Tibial nerve (tissue), 4 donors: ENCODE data around the gene SELENON. TPM values are rescaled to one million over a fixed set of nuclear protein-coding genes. Genes with fewer than 3 reads are reported as not detected.

Experiments used
- DNase-seq, 2 donors: peaks; one replicate each; pipeline ENCODE4 v3.0.0-alpha.2; 2019; ENCODE audit warnings: low spot score in 2 of 2
- H3K27ac ChIP-seq, 4 donors: fragments of 200-600 bp; sonication (generic) in 3 of 4; one replicate each; pipeline ENCODE4 v1.5.1; 2017 to 2019; ENCODE audit warnings: mild to moderate bottlenecking in 1 of 4
- H3K27me3 ChIP-seq, 2 donors: fragments of 200-600 bp; sonication (generic) in 1 of 2; one replicate each; pipeline versions ENCODE4 v1.5.1 to v1.6.0; 2017 to 2019
- H3K36me3 ChIP-seq, 3 donors: fragments of 200-600 bp; sonication (generic); one replicate each; pipeline ENCODE4 v1.5.1; 2018 to 2019
- H3K4me1 ChIP-seq, 4 donors: fragments of 200-600 bp; sonication (generic) in 3 of 4; one replicate each; pipeline ENCODE4 v1.5.1; 2017 to 2019
- H3K4me3 ChIP-seq, 4 donors: fragments of 200-600 bp; sonication (generic) in 3 of 4; one replicate each; pipeline ENCODE4 v1.5.1; 2017 to 2019; ENCODE audit warnings: mild to moderate bottlenecking in 1 of 4, moderate library complexity in 1 of 4
- H3K9me3 ChIP-seq, 4 donors: fragments of 200-600 bp; sonication (generic) in 3 of 4; one replicate each; pipeline ENCODE4 v1.5.1; 2017 to 2019
- EP300 ChIP-seq, 2 donors: sonication (generic); formaldehyde crosslinking; IDR thresholded peaks; one replicate each; pipeline ENCODE4 v1.6.1; 2017; ENCODE audit warnings: antibody characterized with exemption in 2 of 2, mild to moderate bottlenecking in 1 of 2
- POLR2A ChIP-seq, 2 donors: fragments of 450-650 bp; IDR thresholded peaks; one replicate each; pipeline ENCODE4 v1.6.1; 2017; ENCODE audit warnings: antibody characterized with exemption in 2 of 2, mild to moderate bottlenecking in 2 of 2, moderate library complexity in 2 of 2
- WGBS, 2 donors: methylation state at CpG; one replicate each; pipeline ENCODE4 v1.1.5; 2018; 5-methylcytosine and 5-hydroxymethylcytosine counted together
- total RNA-seq, 4 donors: library from RNA; depleted of rRNA; stranded (reverse); fragments of >200 nt; gene quantifications; one replicate each; pipeline ENCODE4 v1.1.0, GENCODE V29; 2016
- TF ChIP-seq, protein P1 (sequence below), 5 experiments: fragments of 200-600 bp in 3 of 5; fragments of 450-650 bp in 2 of 5; sonication (generic) in 3 of 5; IDR thresholded peaks; one replicate each; pipeline ENCODE4 v1.5.1; 2016 to 2019; ENCODE audit warnings: antibody characterized with exemption in 5 of 5, mild to moderate bottlenecking in 3 of 5, moderate library complexity in 2 of 5

SELENON gene
- total RNA-seq, 4 donors from 2014 or later, result 17.6 to 54.0 (median 36.8) TPM

DNA sequence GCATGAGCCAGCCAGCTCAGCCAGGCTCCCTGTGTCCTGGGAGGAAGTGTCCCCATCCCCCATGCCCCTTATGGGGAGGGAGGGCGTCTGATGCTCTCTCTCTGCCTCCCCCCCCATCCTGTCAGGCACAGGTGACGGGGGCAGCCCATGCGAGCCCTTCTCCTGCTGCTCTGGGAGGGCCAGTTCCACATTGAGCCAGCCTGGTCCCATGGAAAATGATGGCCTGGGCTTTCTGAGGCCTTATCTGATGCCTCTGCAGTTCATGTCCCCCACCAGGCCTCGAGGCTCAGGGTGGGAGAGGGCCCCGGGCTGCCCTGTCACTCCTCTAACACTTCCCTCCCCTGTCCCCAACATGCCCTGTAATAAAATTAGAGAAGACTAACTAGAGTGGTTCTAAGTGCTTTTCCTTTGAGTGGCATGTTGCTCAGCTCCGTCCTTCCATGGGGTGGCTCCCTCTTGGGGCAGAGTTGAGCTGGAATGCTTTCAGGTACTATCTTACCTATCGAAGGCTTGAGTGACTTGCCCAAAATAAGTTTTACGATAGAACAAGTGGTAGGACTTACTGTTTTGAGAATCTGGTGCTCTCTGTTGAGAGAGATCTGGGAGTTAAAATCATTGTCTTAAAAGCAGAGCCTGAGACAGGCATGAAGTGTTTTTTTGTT, 18.0 kb downstream of the SELENON start:
- peak overlapping the region in 3 of 4 donors; percentile 96 to 98 (median 97) for H3K27ac ChIP-seq
- DNase-seq, result no peak

DNA sequence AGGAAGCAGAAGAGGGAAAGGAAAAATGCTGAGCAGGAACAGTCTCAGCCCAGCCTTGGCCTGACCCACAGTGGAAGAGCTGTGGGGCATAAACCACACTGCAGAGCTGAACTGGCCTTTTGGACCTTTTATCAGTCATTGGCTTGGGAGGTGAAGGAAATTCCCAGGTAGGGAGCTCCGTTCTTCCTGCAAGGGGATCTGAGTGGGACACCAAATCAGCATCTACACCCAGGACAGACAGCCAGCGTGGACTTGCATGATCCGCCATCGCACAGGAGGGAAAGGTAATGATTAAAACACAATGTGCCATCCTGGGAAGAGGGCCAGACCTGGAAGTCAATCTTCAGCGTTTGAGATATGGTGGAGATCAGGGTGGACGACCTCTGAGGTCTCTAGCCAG, 18.6 kb downstream of the SELENON start:
- Histone ChIP-seq H3K36me3 (peaks cover 0 to 43% (median 0%) of the 10 kb centered on the region in 3 donors), H3K27ac (peak overlapping the region; percentile 84 to 98 (median 96)), H3K27me3 (no peaks in the 10 kb centered on the region), H3K4me3 (peak overlapping the region in 3 of 4 donors; percentile 79 to 96 (median 91)), H3K9me3 (no peaks in the 10 kb centered on the region), H3K4me1 (peaks cover 0 to 42% (median 25%) of the 10 kb centered on the region in 4 donors)
- DNase-seq, result no peak
- no peak for TF ChIP-seq POLR2A (IDR thresholded peaks at IDR 0.05)
- TF ChIP-seq, protein P1, sequence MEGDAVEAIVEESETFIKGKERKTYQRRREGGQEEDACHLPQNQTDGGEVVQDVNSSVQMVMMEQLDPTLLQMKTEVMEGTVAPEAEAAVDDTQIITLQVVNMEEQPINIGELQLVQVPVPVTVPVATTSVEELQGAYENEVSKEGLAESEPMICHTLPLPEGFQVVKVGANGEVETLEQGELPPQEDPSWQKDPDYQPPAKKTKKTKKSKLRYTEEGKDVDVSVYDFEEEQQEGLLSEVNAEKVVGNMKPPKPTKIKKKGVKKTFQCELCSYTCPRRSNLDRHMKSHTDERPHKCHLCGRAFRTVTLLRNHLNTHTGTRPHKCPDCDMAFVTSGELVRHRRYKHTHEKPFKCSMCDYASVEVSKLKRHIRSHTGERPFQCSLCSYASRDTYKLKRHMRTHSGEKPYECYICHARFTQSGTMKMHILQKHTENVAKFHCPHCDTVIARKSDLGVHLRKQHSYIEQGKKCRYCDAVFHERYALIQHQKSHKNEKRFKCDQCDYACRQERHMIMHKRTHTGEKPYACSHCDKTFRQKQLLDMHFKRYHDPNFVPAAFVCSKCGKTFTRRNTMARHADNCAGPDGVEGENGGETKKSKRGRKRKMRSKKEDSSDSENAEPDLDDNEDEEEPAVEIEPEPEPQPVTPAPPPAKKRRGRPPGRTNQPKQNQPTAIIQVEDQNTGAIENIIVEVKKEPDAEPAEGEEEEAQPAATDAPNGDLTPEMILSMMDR (IDR thresholded peaks at IDR 0.05), result no peak
- TF ChIP-seq EP300 (IDR thresholded peaks at IDR 0.05), result no peak
- WGBS, 2 donors, result 55 to 57% methylated on average over 6 of the region's 6 CpGs

More for the DNA sequence above, 18.0 kb downstream of the SELENON start:
- H3K9me3 ChIP-seq, result no peaks in the 10 kb centered on the region
- peaks cover 0 to 37% (median 25%) of the 10 kb centered on the region in 4 donors for H3K4me1 ChIP-seq
- H3K4me3 ChIP-seq, result no peak overlapping the region
- no peaks in the 10 kb centered on the region for H3K27me3 ChIP-seq
- 46 to 55% methylated on average over 7 of the region's 8 CpGs for WGBS, 2 donors
- peaks cover 0 to 43% (median 0%) of the 10 kb centered on the region in 3 donors for H3K36me3 ChIP-seq
- no peak for TF ChIP-seq EP300 (IDR thresholded peaks at IDR 0.05)
- no peak for TF ChIP-seq POLR2A (IDR thresholded peaks at IDR 0.05)

DNA sequence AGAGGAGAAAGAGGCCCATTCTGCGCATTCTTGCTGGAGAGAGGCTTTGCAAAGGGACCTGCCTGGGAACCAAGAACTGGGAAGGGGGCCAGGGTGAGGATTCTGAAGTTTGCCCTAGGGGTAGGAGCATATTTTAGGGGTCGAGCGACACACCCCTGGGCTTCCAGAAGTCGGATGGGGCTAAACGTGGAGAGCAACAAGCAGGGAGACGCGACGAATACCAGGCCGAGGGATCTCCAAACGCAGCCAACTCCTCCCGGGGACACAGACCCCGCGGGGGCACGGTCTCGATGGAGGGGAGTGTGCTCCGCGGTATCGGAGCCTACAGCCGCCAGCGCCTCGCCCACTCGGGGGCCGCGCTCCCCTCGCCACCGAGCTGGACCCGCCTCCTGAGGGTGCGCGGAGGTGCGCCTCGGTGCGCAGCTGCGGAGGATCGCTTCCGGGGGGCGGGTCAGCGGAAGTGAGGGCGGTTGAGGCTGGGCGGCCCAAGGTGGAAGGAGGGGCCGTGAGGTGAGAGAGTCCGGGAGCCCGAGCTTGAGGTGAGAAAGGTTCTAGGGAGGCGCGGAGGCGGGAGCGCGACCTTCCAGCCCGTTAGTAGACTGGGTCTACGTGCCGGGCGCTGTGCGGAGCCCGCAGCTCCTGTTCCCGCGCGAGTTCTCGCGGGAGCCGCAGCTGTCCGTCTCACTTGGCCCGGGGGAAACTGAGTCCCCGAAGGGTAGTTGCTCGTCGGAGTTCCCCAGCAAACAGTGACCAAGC, 19.7 kb downstream of the SELENON start, which contains the start of gene MTFR1L:
TSS of gene MTFR1L (plus strand) at position 464 of the 756 bp plus-strand sequence. CDS start 3,151 bp downstream, outside the sequence.
- no peaks in the 10 kb centered on the region for H3K27me3 ChIP-seq

DNA sequence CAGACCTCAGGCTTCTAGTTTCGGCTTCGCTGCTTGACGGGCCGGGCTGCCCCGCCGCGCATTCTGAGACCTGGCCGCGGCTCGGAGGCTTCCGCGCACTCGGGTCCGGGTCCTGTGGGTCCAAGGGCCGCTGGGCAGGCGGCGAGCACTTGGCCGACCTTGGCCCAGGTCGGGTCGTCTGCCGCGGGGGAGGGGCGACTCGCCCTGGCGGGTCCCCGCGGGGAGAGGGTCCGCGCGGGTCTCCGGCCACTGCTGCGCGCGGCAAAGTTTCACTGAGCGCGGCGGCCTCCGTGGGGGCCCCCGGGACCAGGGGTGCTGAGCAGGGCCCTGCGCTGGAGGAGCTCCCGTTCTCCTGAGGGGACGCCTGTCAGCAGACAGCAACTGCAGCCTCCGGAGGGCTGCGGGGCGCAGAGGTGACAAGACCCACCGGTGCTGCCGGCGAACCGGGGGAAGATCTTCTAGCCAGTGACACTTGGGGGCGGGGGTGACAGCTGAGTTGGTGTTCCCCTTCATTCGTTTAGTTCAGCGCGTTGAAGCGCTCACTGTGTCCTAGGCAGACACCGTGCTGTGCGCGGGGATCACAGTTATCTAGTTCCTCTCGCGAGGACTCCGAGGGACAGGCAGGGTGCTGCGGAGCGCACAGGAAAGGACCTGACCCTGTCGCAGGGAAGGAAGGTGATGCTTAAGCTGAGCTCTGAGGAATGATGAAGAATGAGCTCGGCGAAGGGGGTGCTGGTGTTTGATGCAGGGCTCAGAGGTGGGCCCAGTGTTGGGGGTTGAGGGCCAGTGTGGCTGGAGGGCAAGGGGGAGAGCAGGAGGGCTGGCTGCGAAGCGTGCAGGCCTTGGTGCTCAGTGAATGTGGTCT, 20.5 kb downstream of the SELENON start:
- H3K9me3 ChIP-seq, result no peaks in the 10 kb centered on the region
- H3K4me3 ChIP-seq, result peak overlapping the region; percentile 79 to 96 (median 90)
- H3K27me3 ChIP-seq, result no peaks in the 10 kb centered on the region
- WGBS, 2 donors, result 2 to 3% methylated on average over 14 to 49 of the region's 67 CpGs
- TF ChIP-seq POLR2A (IDR thresholded peaks at IDR 0.05), result no peak
- TF ChIP-seq, protein P1 (IDR thresholded peaks at IDR 0.05), result no peak
- no peak for TF ChIP-seq EP300 (IDR thresholded peaks at IDR 0.05)
- peak overlapping the region; percentile 84 to 98 (median 96) for H3K27ac ChIP-seq
- H3K4me1 ChIP-seq, result peaks cover 0 to 53% (median 25%) of the 10 kb centered on the region in 4 donors
- peaks cover 0 to 34% (median 0%) of the 10 kb centered on the region in 3 donors for H3K36me3 ChIP-seq
- no peak for DNase-seq

More for the DNA sequence above, 19.7 kb downstream of the SELENON start, which contains the start of gene MTFR1L:
- TF ChIP-seq, protein P1 (IDR thresholded peaks at IDR 0.05), result peak in 1 of 5 experiments; percentile 46
- TF ChIP-seq EP300 (IDR thresholded peaks at IDR 0.05) (peak; percentile 77 to 96), POLR2A (IDR thresholded peaks at IDR 0.05) (peak; percentile 62 to 90)
- Histone ChIP-seq H3K9me3 (no peaks in the 10 kb centered on the region), H3K4me3 (peak within 1 kb of the TSS; percentile 79 to 96 (median 90)), H3K36me3 (peaks cover 0 to 42% (median 0%) of the 10 kb centered on the region in 3 donors), H3K27ac (peak within 1 kb of the TSS; percentile 84 to 98 (median 96)), H3K4me1 (peaks cover 0 to 53% (median 25%) of the 10 kb centered on the region in 4 donors)
- DNase-seq, result peak; percentile 73 to 78
- 0 to 1% methylated on average over 26 to 30 of the region's 64 CpGs for WGBS, 2 donors

DNA sequence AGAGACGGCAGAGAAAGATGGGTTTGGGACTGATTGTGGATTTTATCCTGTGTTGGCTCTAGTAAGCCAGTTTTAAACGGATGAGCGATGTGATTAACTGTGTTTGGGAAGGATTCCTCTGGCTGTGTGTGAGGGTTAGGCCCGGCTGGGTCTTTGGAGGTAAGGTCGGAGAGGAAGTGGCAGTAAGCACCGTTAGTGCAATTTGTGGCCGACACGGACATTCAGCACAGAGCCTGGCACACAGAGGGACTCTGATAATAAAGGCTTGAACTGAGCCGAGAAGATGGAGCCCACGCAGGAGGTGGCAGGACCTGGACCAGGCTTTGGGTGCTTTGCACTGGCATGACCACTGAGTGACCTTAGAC, 21.1 kb downstream of the SELENON start:
- WGBS, 2 donors, result 29 to 39% methylated on average over 10 of the region's 10 CpGs

More for the DNA sequence above, 21.1 kb downstream of the SELENON start:
- peak overlapping the region; percentile 79 to 96 (median 90) for H3K4me3 ChIP-seq
- H3K9me3 ChIP-seq, result no peaks in the 10 kb centered on the region
- H3K27me3 ChIP-seq, result no peaks in the 10 kb centered on the region
- peak overlapping the region in 3 of 4 donors; percentile 96 to 98 (median 97) for H3K27ac ChIP-seq
- peaks cover 0 to 34% (median 2%) of the 10 kb centered on the region in 3 donors for H3K36me3 ChIP-seq
- no peak for DNase-seq
- TF ChIP-seq EP300 (IDR thresholded peaks at IDR 0.05) (no peak), POLR2A (IDR thresholded peaks at IDR 0.05) (no peak)
- TF ChIP-seq, protein P1 (IDR thresholded peaks at IDR 0.05), result no peak
- peaks cover 0 to 53% (median 25%) of the 10 kb centered on the region in 4 donors for H3K4me1 ChIP-seq
